ENCODE data around the gene KCNA1. TPM values are rescaled to one million over a fixed set of nuclear protein-coding genes. Genes with fewer than 3 reads are reported as not detected.

KCNA1 gene
- total RNA-seq (2014; rRNA removed; shearing (Covaris generic)) = not detected in 2 replicates
- polyA plus RNA-seq (2016; fragmentation: Nextera tagmentation; extraction: Ambion mirVana) = not detected in 2 replicates

DNA sequence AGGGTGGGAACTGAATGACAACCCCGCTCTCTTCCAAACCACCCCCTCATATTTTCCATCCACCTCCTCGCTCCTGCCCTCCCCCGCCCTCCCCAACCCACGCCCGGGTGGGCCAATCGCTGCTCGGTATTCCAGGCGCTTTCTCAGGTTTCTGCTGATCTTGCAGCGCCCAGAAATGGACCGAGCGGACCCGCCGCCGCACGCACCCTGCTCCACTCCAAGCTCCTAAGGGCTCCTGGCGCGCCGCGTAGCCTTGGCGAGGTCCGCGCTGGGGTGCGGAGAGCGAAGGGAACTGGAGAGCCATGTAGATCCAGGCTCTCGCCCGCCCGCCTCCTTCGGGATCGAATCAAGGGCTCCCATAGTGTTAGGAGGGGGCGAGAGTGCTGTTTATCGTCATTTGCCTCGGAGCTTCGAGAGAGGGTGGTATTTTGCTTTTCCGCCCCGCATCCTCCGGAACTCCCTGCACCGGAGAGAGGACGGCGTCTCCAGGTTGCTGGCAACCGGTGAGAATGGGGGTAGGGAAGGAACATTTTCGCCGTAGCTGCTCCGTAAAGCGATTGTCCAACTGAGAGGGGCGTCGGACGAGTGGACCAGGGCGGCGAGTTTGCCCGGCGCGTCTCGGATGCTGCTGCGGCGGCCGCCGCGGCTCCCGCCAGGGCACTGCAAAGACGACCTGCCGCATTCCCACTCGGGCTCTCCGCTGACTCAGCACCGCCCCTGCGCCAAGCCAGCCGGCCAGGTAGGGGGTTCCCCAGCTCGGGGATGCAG is at the start of gene KCNA1:
Gene KCNA1, plus strand, starts transcription at position 172 of the 768 bp plus-strand sequence. CDS start 1,474 bp downstream, outside the sequence.
- Histone ChIP-seq H3K4me1 (ENCODE audit: insufficient read depth) (no peaks in the 10 kb centered on the region), H3K79me2 (ENCODE audit: insufficient read depth) (no peaks in the 10 kb centered on the region), H3K4me2 (ENCODE audit: unreplicated experiment) (peak within 1 kb of the TSS; percentile 45), H2AFZ (peak within 1 kb of the TSS; percentile 32; the same call in 1 of the 2 replicates), H3K27ac (no peak within 1 kb of the TSS), H3K9me3 (ENCODE audit: low read depth) (no peaks in the 10 kb centered on the region), H3K9ac (no peak within 1 kb of the TSS), H3K4me3 (peak within 1 kb of the TSS; percentile 35), H4K20me1 (ENCODE audit: insufficient read depth) (no peaks in the 10 kb centered on the region), H3F3A (ENCODE audit: insufficient read depth) (no peaks in the 10 kb centered on the region), H3K36me3 (ENCODE audit: low read depth) (no peaks in the 10 kb centered on the region), H3K27me3 (replicated peaks; ENCODE audit: insufficient read depth) (peaks cover 51% of the 10 kb centered on the region), H3K9me2 (ENCODE audit: insufficient read depth) (no peaks in the 10 kb centered on the region)
- peak; percentile 42 for DNase-seq
- WGBS, 2 experiments (ENCODE audit: low coverage in 1 of 2, low lambda C conversion rate in 2 of 2, missing lambda C conversion rate in 2 of 2) = 1 to 2% methylated on average over 54 to 64 of the region's 67 CpGs
- TF ChIP-seq EZH2 (IDR thresholded peaks at IDR 0.05; ENCODE audit: insufficient read depth, poor library complexity, severe bottlenecking) (peak; percentile 80), EZH2phosphoT487 (IDR thresholded peaks at IDR 0.05; ENCODE audit: insufficient read depth, low read depth) (no peak)
- in situ Hi-C loops (cut with MboI) = no loop called here

DNA sequence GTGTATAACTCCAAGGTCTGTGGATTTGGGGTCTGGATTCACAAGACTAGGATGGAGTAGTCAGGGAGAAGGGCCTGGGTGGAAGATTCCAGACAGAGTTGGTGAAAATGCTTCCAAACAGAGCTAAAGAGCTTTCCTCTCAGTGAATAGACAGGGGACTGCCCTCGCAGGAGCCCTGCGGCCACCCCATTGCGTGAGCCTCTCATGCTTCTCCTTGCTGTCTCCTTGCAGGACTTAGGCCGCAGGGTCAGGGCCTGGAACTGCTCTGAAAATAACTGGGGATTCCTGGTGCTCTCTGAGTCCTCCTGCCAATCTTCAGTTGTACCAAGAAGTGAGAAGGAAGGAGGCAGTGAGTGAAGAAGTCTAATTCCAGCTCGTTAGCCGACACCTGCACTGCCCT is 49.0 kb upstream of the KCNA1 start:
- WGBS, 2 experiments (ENCODE audit: low coverage in 1 of 2, low lambda C conversion rate in 2 of 2, missing lambda C conversion rate in 2 of 2) = 70 to 75% methylated on average over 6 of the region's 6 CpGs

DNA sequence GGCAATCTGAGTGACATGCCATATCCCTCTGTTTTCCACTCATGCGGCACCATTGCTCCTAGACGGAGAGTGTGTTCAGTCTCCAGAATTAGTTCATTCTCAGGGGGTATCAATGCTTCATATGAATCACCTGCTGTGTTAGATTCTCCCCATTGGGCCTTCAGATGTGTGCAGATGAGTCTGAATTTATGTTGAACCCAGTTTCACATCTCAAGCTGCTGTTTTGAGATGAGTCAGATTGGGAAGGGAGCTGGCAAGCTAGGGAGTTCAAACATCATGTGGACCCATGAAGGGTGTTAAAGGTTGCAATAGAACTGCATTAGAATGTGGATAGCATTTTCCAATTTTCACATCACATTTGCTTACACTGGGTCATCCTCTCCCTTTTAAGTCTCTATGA is 46.9 kb upstream of the KCNA1 start:
- Histone ChIP-seq H3K9me3 (ENCODE audit: low read depth) (no peaks in the 10 kb centered on the region), H3K36me3 (ENCODE audit: low read depth) (no peaks in the 10 kb centered on the region), H3K9ac (no peak overlapping the region), H4K20me1 (ENCODE audit: insufficient read depth) (no peaks in the 10 kb centered on the region), H3K27me3 (replicated peaks; ENCODE audit: insufficient read depth) (peaks cover 31% of the 10 kb centered on the region), H3K79me2 (ENCODE audit: insufficient read depth) (no peaks in the 10 kb centered on the region), H3K9me2 (ENCODE audit: insufficient read depth) (no peaks in the 10 kb centered on the region), H3K4me1 (ENCODE audit: insufficient read depth) (no peaks in the 10 kb centered on the region), H3K4me2 (ENCODE audit: unreplicated experiment) (no peak overlapping the region), H3F3A (ENCODE audit: insufficient read depth) (no peaks in the 10 kb centered on the region), H2AFZ (no peak overlapping the region), H3K27ac (no peak overlapping the region), H3K4me3 (no peak overlapping the region)
- DNase-seq = no peak
- 70 to 93% methylated on average over 2 of the region's 2 CpGs for WGBS, 2 experiments (ENCODE audit: low coverage in 1 of 2, low lambda C conversion rate in 2 of 2, missing lambda C conversion rate in 2 of 2)
- in situ Hi-C loops (cut with MboI) = loop anchor here (10.0 kb wide), 1 partner anchor 212 kb away; no protein-coding TSS in a partner anchor
- TF ChIP-seq EZH2phosphoT487 (IDR thresholded peaks at IDR 0.05; ENCODE audit: insufficient read depth, low read depth) = no peak
- TF ChIP-seq EZH2 (IDR thresholded peaks at IDR 0.05; ENCODE audit: insufficient read depth, poor library complexity, severe bottlenecking) = no peak

More for the DNA sequence above, 49.0 kb upstream of the KCNA1 start:
- no peak overlapping the region for H3K4me3 ChIP-seq
- no peaks in the 10 kb centered on the region for H3K9me3 ChIP-seq (ENCODE audit: low read depth)
- no peak overlapping the region for H3K27ac ChIP-seq
- no peaks in the 10 kb centered on the region for H3F3A ChIP-seq (ENCODE audit: insufficient read depth)
- no peaks in the 10 kb centered on the region for H3K36me3 ChIP-seq (ENCODE audit: low read depth)
- no peaks in the 10 kb centered on the region for H3K79me2 ChIP-seq (ENCODE audit: insufficient read depth)
- TF ChIP-seq EZH2 (IDR thresholded peaks at IDR 0.05; ENCODE audit: insufficient read depth, poor library complexity, severe bottlenecking) (no peak), EZH2phosphoT487 (IDR thresholded peaks at IDR 0.05; ENCODE audit: insufficient read depth, low read depth) (no peak)
- in situ Hi-C loops (cut with MboI) = loop anchor here (10.0 kb wide), 1 partner anchor 214 kb away; no protein-coding TSS in a partner anchor
- no peak overlapping the region for H3K9ac ChIP-seq
- H2AFZ ChIP-seq = no peak overlapping the region
- H3K4me1 ChIP-seq (ENCODE audit: insufficient read depth) = no peaks in the 10 kb centered on the region
- H4K20me1 ChIP-seq (ENCODE audit: insufficient read depth) = no peaks in the 10 kb centered on the region
- no peaks in the 10 kb centered on the region for H3K9me2 ChIP-seq (ENCODE audit: insufficient read depth)
- no peak for DNase-seq
- no peak overlapping the region for H3K4me2 ChIP-seq (ENCODE audit: unreplicated experiment)
- peaks cover 38% of the 10 kb centered on the region for H3K27me3 ChIP-seq (replicated peaks; ENCODE audit: insufficient read depth)

DNA sequence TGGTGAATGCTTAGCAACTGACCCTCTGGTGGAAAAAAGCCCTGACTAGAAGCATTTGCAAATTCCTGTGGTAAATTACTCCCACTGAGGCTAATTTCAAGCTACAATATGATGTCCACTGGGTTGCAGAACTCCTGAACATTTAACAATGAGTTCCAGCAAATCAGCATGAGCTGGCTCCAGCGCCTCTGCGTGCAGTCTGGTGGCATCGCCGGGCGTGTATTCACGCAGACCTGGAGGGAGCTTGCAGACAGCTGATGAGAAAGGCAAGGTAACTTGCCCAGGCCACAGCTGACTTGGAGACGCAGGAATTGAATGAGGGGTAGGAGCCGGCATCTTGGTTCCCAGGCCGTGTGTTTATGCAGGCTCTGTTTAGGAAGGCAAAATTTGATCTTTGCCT is 45.1 kb upstream of the KCNA1 start:
- no peak overlapping the region for H3K4me3 ChIP-seq
- H3K9ac ChIP-seq = no peak overlapping the region
- H3K27me3 ChIP-seq (replicated peaks; ENCODE audit: insufficient read depth) = peaks cover 36% of the 10 kb centered on the region
- H3K4me1 ChIP-seq (ENCODE audit: insufficient read depth) = no peaks in the 10 kb centered on the region
- 52 to 59% methylated on average over 9 of the region's 9 CpGs for WGBS, 2 experiments (ENCODE audit: low coverage in 1 of 2, low lambda C conversion rate in 2 of 2, missing lambda C conversion rate in 2 of 2)
- DNase-seq = no peak
- no peaks in the 10 kb centered on the region for H3F3A ChIP-seq (ENCODE audit: insufficient read depth)
- H4K20me1 ChIP-seq (ENCODE audit: insufficient read depth) = no peaks in the 10 kb centered on the region
- H3K27ac ChIP-seq = no peak overlapping the region
- H3K9me3 ChIP-seq (ENCODE audit: low read depth) = no peaks in the 10 kb centered on the region
- in situ Hi-C loops (cut with MboI) = loop anchor here (10.0 kb wide), 1 partner anchor 210 kb away; no protein-coding TSS in a partner anchor
- H3K79me2 ChIP-seq (ENCODE audit: insufficient read depth) = no peaks in the 10 kb centered on the region
- H3K36me3 ChIP-seq (ENCODE audit: low read depth) = no peaks in the 10 kb centered on the region
- TF ChIP-seq EZH2 (IDR thresholded peaks at IDR 0.05; ENCODE audit: insufficient read depth, poor library complexity, severe bottlenecking) (no peak), EZH2phosphoT487 (IDR thresholded peaks at IDR 0.05; ENCODE audit: insufficient read depth, low read depth) (no peak)
- H3K4me2 ChIP-seq (ENCODE audit: unreplicated experiment) = no peak overlapping the region
- H3K9me2 ChIP-seq (ENCODE audit: insufficient read depth) = no peaks in the 10 kb centered on the region
- no peak overlapping the region for H2AFZ ChIP-seq

Data from GM23248 (cell line).